Brain microvascular endothelial cell (primary cell): ENCODE measurements around the gene PRDM16.

Experiments
- DNase-seq: peaks from one replicate; pipeline ENCODE4 v3.0.0-alpha.2; 2020
- H3K27ac ChIP-seq: fragments of 250-450 bp; sonication (Bioruptor Pico); 2 replicates; pipeline ENCODE4 v1.5.1; 2020; ENCODE audit warnings: mild to moderate bottlenecking, moderate library complexity
- H3K27me3 ChIP-seq: fragments of 250-450 bp; sonication (Bioruptor Pico); replicated peaks from 2 replicates; pipeline ENCODE4 v1.5.1; 2020; ENCODE audit warnings: mild to moderate bottlenecking
- H3K36me3 ChIP-seq: fragments of 250-450 bp; sonication (Bioruptor Pico); replicated peaks from 2 replicates; pipeline ENCODE4 v1.5.1; 2020; ENCODE audit warnings: mild to moderate bottlenecking
- H3K4me3 ChIP-seq: 2 replicates; pipeline ENCODE4 v1.5.1; 2011; ENCODE audit warnings: low read depth, mild to moderate bottlenecking, control low read depth, low read length, moderate library complexity
- in situ Hi-C: cut with HindIII; loops from 2 replicates; pipeline ENCODE4 v1.10.0; 2017; ENCODE audit warnings: low sequenced_read_pairs, low pct_ligation_motif_present
- TF ChIP-seq, protein P1 (sequence below): IDR thresholded peaks from 2 replicates; pipeline ENCODE4 v1.5.1; 2011; ENCODE audit warnings: low read depth, mild to moderate bottlenecking, moderate library complexity, low read length, control low read depth, inconsistent platforms; ENCODE audit errors: missing control alignments

PRDM16 gene

GRCh38 chr1:3274972-3275371 is 206.0 kb downstream of the PRDM16 start:
- Histone ChIP-seq H3K27ac (no peak overlapping the region), H3K4me3 (no peak overlapping the region), H3K36me3 (no peaks in the 10 kb centered on the region), H3K27me3 (no peaks in the 10 kb centered on the region)
- in situ Hi-C loops: no loop called here
- TF ChIP-seq, protein P1, sequence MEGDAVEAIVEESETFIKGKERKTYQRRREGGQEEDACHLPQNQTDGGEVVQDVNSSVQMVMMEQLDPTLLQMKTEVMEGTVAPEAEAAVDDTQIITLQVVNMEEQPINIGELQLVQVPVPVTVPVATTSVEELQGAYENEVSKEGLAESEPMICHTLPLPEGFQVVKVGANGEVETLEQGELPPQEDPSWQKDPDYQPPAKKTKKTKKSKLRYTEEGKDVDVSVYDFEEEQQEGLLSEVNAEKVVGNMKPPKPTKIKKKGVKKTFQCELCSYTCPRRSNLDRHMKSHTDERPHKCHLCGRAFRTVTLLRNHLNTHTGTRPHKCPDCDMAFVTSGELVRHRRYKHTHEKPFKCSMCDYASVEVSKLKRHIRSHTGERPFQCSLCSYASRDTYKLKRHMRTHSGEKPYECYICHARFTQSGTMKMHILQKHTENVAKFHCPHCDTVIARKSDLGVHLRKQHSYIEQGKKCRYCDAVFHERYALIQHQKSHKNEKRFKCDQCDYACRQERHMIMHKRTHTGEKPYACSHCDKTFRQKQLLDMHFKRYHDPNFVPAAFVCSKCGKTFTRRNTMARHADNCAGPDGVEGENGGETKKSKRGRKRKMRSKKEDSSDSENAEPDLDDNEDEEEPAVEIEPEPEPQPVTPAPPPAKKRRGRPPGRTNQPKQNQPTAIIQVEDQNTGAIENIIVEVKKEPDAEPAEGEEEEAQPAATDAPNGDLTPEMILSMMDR: no peak
- DNase-seq: no peak

GRCh38 chr1:3275471-3276340 is 206.7 kb downstream of the PRDM16 start:
- no peak overlapping the region for H3K4me3 ChIP-seq
- peak; percentile 7 for DNase-seq
- no peaks in the 10 kb centered on the region for H3K36me3 ChIP-seq
- H3K27me3 ChIP-seq: no peaks in the 10 kb centered on the region
- TF ChIP-seq, protein P1: no peak
- in situ Hi-C loops: no loop called here
- no peak overlapping the region for H3K27ac ChIP-seq

DNA sequence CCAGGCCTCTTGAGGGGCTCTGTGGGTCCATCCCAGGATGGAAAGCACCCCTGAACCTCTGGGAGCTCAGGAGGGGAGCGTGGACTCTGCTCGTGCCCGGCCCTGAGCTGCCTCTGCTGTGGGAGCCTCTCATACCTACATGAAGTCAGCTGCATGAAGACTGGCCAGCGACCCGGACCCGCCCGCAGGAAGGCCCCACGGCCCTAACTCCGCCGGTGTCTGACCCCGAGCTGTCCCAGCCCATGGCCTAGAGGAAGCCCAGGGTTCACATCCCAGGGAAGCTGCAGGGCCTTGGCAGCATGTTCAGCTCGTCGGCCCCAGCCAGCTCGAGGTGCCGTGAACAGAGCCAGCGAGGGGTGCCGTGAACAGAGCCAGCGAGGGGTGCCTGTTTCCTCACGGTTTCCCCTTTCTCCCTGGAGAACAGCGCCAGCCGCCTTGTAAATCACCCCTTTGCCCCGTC is 207.4 kb downstream of the PRDM16 start:
- no peak overlapping the region for H3K27ac ChIP-seq
- no peaks in the 10 kb centered on the region for H3K36me3 ChIP-seq
- no peak overlapping the region for H3K4me3 ChIP-seq
- in situ Hi-C loops: no loop called here
- DNase-seq: no peak
- no peaks in the 10 kb centered on the region for H3K27me3 ChIP-seq
- TF ChIP-seq, protein P1: no peak

GRCh38 chr1:3277011-3277471 is 208.0 kb downstream of the PRDM16 start:
- in situ Hi-C loops: no loop called here
- TF ChIP-seq, protein P1: no peak

DNA sequence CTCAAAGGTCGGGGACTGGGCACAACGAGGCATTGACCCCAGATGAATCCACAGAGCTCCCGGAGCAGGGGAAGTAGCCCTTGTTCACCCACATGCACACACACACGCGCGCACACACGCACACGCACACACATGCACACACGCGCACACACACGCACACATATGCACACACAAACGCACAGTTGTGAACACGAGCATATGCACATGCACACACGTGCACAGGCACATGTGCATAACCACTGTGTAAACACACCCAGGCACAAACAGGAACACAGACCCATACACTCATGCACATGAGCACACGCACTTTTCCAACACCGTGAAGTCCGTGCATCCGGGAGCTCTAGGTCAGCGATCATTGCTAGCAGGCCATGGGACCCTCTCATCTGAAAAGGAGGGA is 208.6 kb downstream of the PRDM16 start:
- H3K27me3 ChIP-seq: no peaks in the 10 kb centered on the region
- no peak overlapping the region for H3K27ac ChIP-seq
- in situ Hi-C loops: no loop called here
- H3K4me3 ChIP-seq: no peak overlapping the region
- H3K36me3 ChIP-seq: no peaks in the 10 kb centered on the region
- TF ChIP-seq, protein P1: no peak
- no peak for DNase-seq

More at GRCh38 chr1:3277011-3277471, 208.0 kb downstream of the PRDM16 start:
- Histone ChIP-seq H3K27ac (no peak overlapping the region), H3K4me3 (no peak overlapping the region), H3K27me3 (no peaks in the 10 kb centered on the region), H3K36me3 (no peaks in the 10 kb centered on the region)
- DNase-seq: no peak
